RPMI7951 (cell line): Measurements from ENCODE around the gene CAMK2N1. TPM values are rescaled to one million over a fixed set of nuclear protein-coding genes. Genes with fewer than 3 reads are reported as not detected.
A peak's percentile ranks its signal among the peaks of the same experiment; 100 is the strongest.

ENCODE experiments used
- DNase-seq: peaks from one replicate; pipeline ENCODE4 v3.0.0-alpha.2; 2012; ENCODE audit warnings: low read depth
- total RNA-seq: library from RNA; depleted of rRNA; stranded (reverse); fragments of >200 nt; shearing (Covaris generic); gene quantifications from 2 replicates; pipeline ENCODE4 v1.2.3, GENCODE V29; 2014

Gene CAMK2N1
- total RNA-seq, 1 experiment from 2014 or later, result 9.9 TPM

- no peak for DNase-seq
These were observed 6.2 kb downstream of the CAMK2N1 start for GRCh38 chr1:20479840-20480239.

- DNase-seq, result no peak
These were observed 7.9 kb downstream of the CAMK2N1 start for GRCh38 chr1:20478057-20478635.

GRCh38 chr1:20477348-20478056 lies 8.5 kb downstream of the CAMK2N1 start:
- DNase-seq, result peak; percentile 64

- DNase-seq, result peak; percentile 84
These were observed 9.6 kb downstream of the CAMK2N1 start for GRCh38 chr1:20476265-20477038.

- DNase-seq, result no peak
These were observed 11.0 kb downstream of the CAMK2N1 start for GRCh38 chr1:20474996-20475395.

- no peak for DNase-seq
These were observed 11.6 kb downstream of the CAMK2N1 start for GRCh38 chr1:20474333-20474975.

GRCh38 chr1:20473894-20474293 lies 12.1 kb downstream of the CAMK2N1 start:
- no peak for DNase-seq

- DNase-seq, result no peak
These were observed 12.9 kb downstream of the CAMK2N1 start for GRCh38 chr1:20472860-20473711.

GRCh38 chr1:20472121-20472520 lies 13.9 kb downstream of the CAMK2N1 start:
- DNase-seq, result no peak

- peak; percentile 27 for DNase-seq
These were observed 15.8 kb downstream of the CAMK2N1 start for GRCh38 chr1:20470194-20470593.

GRCh38 chr1:20469406-20470076 lies 16.5 kb downstream of the CAMK2N1 start:
- DNase-seq, result peak; percentile 39

GRCh38 chr1:20466273-20466672 lies 19.7 kb downstream of the CAMK2N1 start:
- DNase-seq, result no peak

GRCh38 chr1:20465187-20465586 lies 20.8 kb downstream of the CAMK2N1 start:
- no peak for DNase-seq

GRCh38 chr1:20463502-20463901 lies 22.5 kb downstream of the CAMK2N1 start:
- no peak for DNase-seq

- DNase-seq, result no peak
These were observed 23.6 kb downstream of the CAMK2N1 start for GRCh38 chr1:20462397-20462796.

- DNase-seq, result no peak
These were observed 27.3 kb downstream of the CAMK2N1 start for GRCh38 chr1:20458717-20459116.

- DNase-seq, result no peak
These were observed 32.0 kb downstream of the CAMK2N1 start for GRCh38 chr1:20454004-20454403.

- peak; percentile 63 for DNase-seq
These were observed 36.2 kb downstream of the CAMK2N1 start for GRCh38 chr1:20449735-20450311.

GRCh38 chr1:20448671-20449071 lies 37.3 kb downstream of the CAMK2N1 start:
- DNase-seq, result no peak

- DNase-seq, result no peak
These were observed 38.2 kb downstream of the CAMK2N1 start for GRCh38 chr1:20447794-20448193.
